Measurements from ENCODE around the gene TCAIM.

The TCAIM gene

GRCh38 chr3:44301746-44302145 lies 36.8 kb upstream of the TCAIM start:
- DNase-seq (ENCODE audit: low read depth, low spot score) = no peak
- CTCF ChIA-PET = no interaction called here
- no peak overlapping the region for H3K4me3 ChIP-seq (ENCODE audit: low read depth, low read length)
- TF ChIP-seq, protein P1, sequence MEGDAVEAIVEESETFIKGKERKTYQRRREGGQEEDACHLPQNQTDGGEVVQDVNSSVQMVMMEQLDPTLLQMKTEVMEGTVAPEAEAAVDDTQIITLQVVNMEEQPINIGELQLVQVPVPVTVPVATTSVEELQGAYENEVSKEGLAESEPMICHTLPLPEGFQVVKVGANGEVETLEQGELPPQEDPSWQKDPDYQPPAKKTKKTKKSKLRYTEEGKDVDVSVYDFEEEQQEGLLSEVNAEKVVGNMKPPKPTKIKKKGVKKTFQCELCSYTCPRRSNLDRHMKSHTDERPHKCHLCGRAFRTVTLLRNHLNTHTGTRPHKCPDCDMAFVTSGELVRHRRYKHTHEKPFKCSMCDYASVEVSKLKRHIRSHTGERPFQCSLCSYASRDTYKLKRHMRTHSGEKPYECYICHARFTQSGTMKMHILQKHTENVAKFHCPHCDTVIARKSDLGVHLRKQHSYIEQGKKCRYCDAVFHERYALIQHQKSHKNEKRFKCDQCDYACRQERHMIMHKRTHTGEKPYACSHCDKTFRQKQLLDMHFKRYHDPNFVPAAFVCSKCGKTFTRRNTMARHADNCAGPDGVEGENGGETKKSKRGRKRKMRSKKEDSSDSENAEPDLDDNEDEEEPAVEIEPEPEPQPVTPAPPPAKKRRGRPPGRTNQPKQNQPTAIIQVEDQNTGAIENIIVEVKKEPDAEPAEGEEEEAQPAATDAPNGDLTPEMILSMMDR (IDR thresholded peaks at IDR 0.05; ENCODE audit: insufficient read depth, low read length, missing control alignments) = no peak
- POLR2A ChIA-PET = no interaction called here

- TF ChIP-seq, protein P1 (IDR thresholded peaks at IDR 0.05; ENCODE audit: insufficient read depth, low read length, missing control alignments) = no peak
- ChIA-PET POLR2A (no interaction called here), CTCF (interaction anchor here (0.8 to 1.3 kb wide), 2 partner anchors 13 to 15 kb away, joined by 3 read pairs; no protein-coding TSS in a partner anchor)
- no peak overlapping the region for H3K4me3 ChIP-seq (ENCODE audit: low read depth, low read length)
- no peak for DNase-seq (ENCODE audit: low read depth, low spot score)
Observed at GRCh38 chr3:44309500-44309899, 29.1 kb upstream of the TCAIM start.

- TF ChIP-seq, protein P1 (IDR thresholded peaks at IDR 0.05; ENCODE audit: insufficient read depth, low read length, missing control alignments) = no peak
- H3K4me3 ChIP-seq (ENCODE audit: low read depth, low read length) = no peak overlapping the region
- ChIA-PET CTCF (no interaction called here), POLR2A (no interaction called here)
- no peak for DNase-seq (ENCODE audit: low read depth, low spot score)
Observed at GRCh38 chr3:44318891-44319311, 19.7 kb upstream of the TCAIM start.

GRCh38 chr3:44321335-44321734 lies 17.2 kb upstream of the TCAIM start:
- POLR2A ChIA-PET = no interaction called here
- CTCF ChIA-PET = interaction anchor here (0.9 to 4.1 kb wide), 4 partner anchors 8 to 16 kb away, joined by 3 to 35 read pairs (median 16); partner anchors contain the start of gene TCAIM
- no peak for DNase-seq (ENCODE audit: low read depth, low spot score)
- no peak overlapping the region for H3K4me3 ChIP-seq (ENCODE audit: low read depth, low read length)
- TF ChIP-seq, protein P1 (IDR thresholded peaks at IDR 0.05; ENCODE audit: insufficient read depth, low read length, missing control alignments) = no peak

- CTCF ChIA-PET = interaction anchor here (0.7 to 4.1 kb wide), 20 partner anchors 9 to 590 kb away, joined by 3 to 35 read pairs (median 4); partner anchors contain the start of genes TCAIM and ZKSCAN7
Observed at GRCh38 chr3:44323341-44323955, 15.1 kb upstream of the TCAIM start.

GRCh38 chr3:44324584-44324983 lies 14.0 kb upstream of the TCAIM start:
- H3K4me3 ChIP-seq (ENCODE audit: low read depth, low read length) = no peak overlapping the region
- POLR2A ChIA-PET = no interaction called here
- no peak for DNase-seq (ENCODE audit: low read depth, low spot score)
- CTCF ChIA-PET = interaction anchor here (1.0 to 4.1 kb wide), 8 partner anchors 8 to 231 kb away, joined by 3 to 35 read pairs (median 8); partner anchors contain the start of genes TCAIM and ZKSCAN7
- TF ChIP-seq, protein P1 (IDR thresholded peaks at IDR 0.05; ENCODE audit: insufficient read depth, low read length, missing control alignments) = no peak

More at GRCh38 chr3:44323341-44323955, 15.1 kb upstream of the TCAIM start:
- DNase-seq (ENCODE audit: low read depth, low spot score) = no peak
- H3K4me3 ChIP-seq (ENCODE audit: low read depth, low read length) = no peak overlapping the region
- POLR2A ChIA-PET = no interaction called here
- TF ChIP-seq, protein P1 (IDR thresholded peaks at IDR 0.05; ENCODE audit: insufficient read depth, low read length, missing control alignments) = peak; percentile 65
